ENCODE results near the gene TPST2. TPM values are rescaled to one million over a fixed set of nuclear protein-coding genes. Genes with fewer than 3 reads are reported as not detected.

The TPST2 gene
- total and polyA plus RNA-seq, 10 of the 15 experiments (the other 5 are each of a cell fraction or from before 2014, with no cell fraction given) = 6.3 to 33.7 (median 28.4) TPM

DNA sequence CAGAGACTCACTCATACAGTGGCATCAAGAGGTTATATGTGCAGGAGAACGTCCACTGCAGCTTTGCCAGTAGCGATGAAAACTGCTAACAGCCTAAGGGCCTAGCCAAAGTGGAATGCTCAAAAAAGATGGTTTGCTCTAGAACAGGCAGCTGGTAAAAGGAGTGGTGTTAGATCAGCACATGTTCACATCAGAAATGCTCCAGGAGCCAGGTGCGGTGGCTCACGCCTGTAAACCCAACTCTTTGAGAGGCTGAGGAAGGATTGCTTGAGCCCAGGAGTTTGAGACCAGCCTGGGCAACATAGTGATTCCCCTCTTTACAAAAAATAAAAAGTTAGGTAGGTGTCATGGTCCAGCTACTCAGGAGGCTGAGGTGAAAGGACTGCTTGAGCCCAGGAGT is 67.3 kb downstream of the TPST2 start (continued):
- TF ChIP-seq, protein P1, sequence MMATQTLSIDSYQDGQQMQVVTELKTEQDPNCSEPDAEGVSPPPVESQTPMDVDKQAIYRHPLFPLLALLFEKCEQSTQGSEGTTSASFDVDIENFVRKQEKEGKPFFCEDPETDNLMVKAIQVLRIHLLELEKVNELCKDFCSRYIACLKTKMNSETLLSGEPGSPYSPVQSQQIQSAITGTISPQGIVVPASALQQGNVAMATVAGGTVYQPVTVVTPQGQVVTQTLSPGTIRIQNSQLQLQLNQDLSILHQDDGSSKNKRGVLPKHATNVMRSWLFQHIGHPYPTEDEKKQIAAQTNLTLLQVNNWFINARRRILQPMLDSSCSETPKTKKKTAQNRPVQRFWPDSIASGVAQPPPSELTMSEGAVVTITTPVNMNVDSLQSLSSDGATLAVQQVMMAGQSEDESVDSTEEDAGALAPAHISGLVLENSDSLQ (IDR thresholded peaks at IDR 0.05) = no peak
- TF ChIP-seq STAT3 (IDR thresholded peaks at IDR 0.05; ENCODE audit: low read depth, low read length) (no peak), HDAC6 (IDR thresholded peaks at IDR 0.05; ENCODE audit: unreplicated experiment) (no peak), TAF1 (IDR thresholded peaks at IDR 0.05; ENCODE audit: borderline replicate concordance, low read depth, low read length) (no peak), IKZF1 (conservative IDR thresholded peaks at IDR 0.05) (no peak)
- TF ChIP-seq, protein P2, sequence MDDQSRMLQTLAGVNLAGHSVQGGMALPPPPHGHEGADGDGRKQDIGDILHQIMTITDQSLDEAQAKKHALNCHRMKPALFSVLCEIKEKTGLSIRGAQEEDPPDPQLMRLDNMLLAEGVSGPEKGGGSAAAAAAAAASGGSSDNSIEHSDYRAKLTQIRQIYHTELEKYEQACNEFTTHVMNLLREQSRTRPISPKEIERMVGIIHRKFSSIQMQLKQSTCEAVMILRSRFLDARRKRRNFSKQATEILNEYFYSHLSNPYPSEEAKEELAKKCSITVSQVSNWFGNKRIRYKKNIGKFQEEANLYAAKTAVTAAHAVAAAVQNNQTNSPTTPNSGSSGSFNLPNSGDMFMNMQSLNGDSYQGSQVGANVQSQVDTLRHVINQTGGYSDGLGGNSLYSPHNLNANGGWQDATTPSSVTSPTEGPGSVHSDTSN (IDR thresholded peaks at IDR 0.05; ENCODE audit: insufficient replicate concordance, low read depth, low read length) = no peak

DNA sequence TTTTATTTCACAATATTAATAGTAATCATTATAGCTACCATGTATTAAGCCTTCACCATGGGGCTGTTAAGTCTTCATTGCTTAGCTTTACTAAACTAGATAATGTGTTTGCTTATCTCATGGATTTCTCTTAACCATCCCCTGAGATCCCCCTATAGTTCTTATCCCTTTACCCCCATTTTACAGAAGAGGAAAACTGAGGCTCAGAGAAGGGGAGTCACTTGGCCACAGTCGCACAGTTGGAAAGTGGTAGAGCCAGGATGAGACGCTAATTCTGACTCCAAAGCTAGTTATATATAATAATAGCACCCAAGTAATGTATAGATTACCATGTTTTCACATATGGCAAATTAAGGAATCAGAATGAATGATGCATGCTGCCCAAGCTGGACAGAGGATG is 67.9 kb downstream of the TPST2 start:
- no peak for DNase-seq (ENCODE audit: low read depth, low spot score)
- no peak for ATAC-seq
- Histone ChIP-seq H3K36me3 (ENCODE audit: control insufficient read depth in 2 of 2, insufficient read depth in 2 of 2, low read length in 1 of 2) (peaks cover 0 to 6% of the 10 kb centered on the region in 2 experiments; a peak in 1 of 4 replicates), H3K4me2 (ENCODE audit: control insufficient read depth, insufficient read depth) (no peak overlapping the region), H3K4me1 (ENCODE audit: control insufficient read depth, insufficient read depth, low read length) (no peaks in the 10 kb centered on the region), H3K4me3 (no peak overlapping the region), H2AFZ (ENCODE audit: control insufficient read depth, low read depth, low read length) (no peak overlapping the region), H3K9ac (ENCODE audit: control insufficient read depth, insufficient read depth, low read length) (no peak overlapping the region), H3K9me3 (replicated peaks; ENCODE audit: control insufficient read depth, insufficient read depth, low read length) (no peaks in the 10 kb centered on the region), H3K79me2 (ENCODE audit: control insufficient read depth, insufficient read depth, low read length) (no peaks in the 10 kb centered on the region), H3K27ac (ENCODE audit: control insufficient read depth, insufficient read depth) (no peak overlapping the region), H4K20me1 (ENCODE audit: control insufficient read depth, insufficient read depth) (no peaks in the 10 kb centered on the region), H3K27me3 (replicated peaks in 1 of 2; ENCODE audit: control insufficient read depth in 2 of 2, insufficient read depth in 2 of 2, low read length in 1 of 2) (no peaks in the 10 kb centered on the region)
- RAD21 ChIA-PET (ENCODE audit: unreplicated experiment) = no interaction called here
- TF ChIP-seq, protein P3, sequence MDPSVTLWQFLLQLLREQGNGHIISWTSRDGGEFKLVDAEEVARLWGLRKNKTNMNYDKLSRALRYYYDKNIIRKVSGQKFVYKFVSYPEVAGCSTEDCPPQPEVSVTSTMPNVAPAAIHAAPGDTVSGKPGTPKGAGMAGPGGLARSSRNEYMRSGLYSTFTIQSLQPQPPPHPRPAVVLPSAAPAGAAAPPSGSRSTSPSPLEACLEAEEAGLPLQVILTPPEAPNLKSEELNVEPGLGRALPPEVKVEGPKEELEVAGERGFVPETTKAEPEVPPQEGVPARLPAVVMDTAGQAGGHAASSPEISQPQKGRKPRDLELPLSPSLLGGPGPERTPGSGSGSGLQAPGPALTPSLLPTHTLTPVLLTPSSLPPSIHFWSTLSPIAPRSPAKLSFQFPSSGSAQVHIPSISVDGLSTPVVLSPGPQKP (IDR thresholded peaks at IDR 0.05; ENCODE audit: low read depth, low read length) = no peak
- TF ChIP-seq CBX3 (IDR thresholded peaks at IDR 0.05; ENCODE audit: borderline replicate concordance, low read depth) (no peak), MEF2A (IDR thresholded peaks at IDR 0.05; ENCODE audit: insufficient read depth, low read depth, low read length) (no peak), ZZZ3 (IDR thresholded peaks at IDR 0.05; ENCODE audit: control insufficient read depth, insufficient read length, low read depth) (no peak), RUNX3 (IDR thresholded peaks at IDR 0.05; ENCODE audit: low read length) (no peak), GABPA (IDR thresholded peaks at IDR 0.05; ENCODE audit: low read depth) (no peak), YBX1 (IDR thresholded peaks at IDR 0.05) (no peak), ASH2L (IDR thresholded peaks at IDR 0.05; ENCODE audit: borderline replicate concordance, low read depth) (no peak)
- in situ Hi-C loops (cut with MboI) (no loop called here), intact Hi-C loops (cut with micrococcal nuclease; ENCODE audit: unreplicated experiment) (no loop called here)
- WGBS (ENCODE audit: insufficient coverage, insufficient replicate concordance, low lambda C conversion rate, missing lambda C conversion rate) = 96% methylated on average over 2 of the region's 2 CpGs
- POLR2A ChIA-PET = no interaction called here
- CTCF ChIA-PET = no interaction called here
- BruUV-seq (replicated peaks) = no TSS peak
- SMC1A ChIA-PET (ENCODE audit: uncharacterized antibody, unreplicated experiment) = interaction anchor here (0.9 to 1.3 kb wide), 2 partner anchors 11 to 17 kb away, joined by 3 read pairs; no protein-coding TSS in a partner anchor
- no peak for FAIRE-seq
